COLO829 (cell line): ENCODE measurements around the gene GCSAML.

Source experiments
- DNase-seq: peaks from one replicate; pipeline ENCODE4 v3.0.0; 2012; ENCODE audit warnings: low spot score

Gene GCSAML

DNA sequence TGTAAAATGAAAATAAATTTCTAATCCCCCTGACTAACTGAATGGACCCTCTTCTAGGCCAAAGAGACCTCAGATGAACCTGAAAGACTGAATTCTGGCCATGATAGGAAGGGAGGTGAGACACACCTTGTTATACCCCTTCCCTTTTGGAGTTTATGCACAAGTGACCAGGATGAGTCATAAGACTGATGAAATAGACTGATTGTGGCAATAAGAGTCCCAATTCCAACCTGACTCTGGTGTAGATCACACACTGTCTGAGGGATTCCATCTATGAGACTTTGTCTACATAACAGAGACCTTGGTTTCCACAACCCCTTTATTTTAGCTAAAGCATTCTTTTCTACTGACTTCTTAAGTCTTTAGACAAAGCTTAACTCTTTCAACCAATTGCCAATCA is 25.7 kb downstream of the GCSAML start:
- no peak for DNase-seq

DNA sequence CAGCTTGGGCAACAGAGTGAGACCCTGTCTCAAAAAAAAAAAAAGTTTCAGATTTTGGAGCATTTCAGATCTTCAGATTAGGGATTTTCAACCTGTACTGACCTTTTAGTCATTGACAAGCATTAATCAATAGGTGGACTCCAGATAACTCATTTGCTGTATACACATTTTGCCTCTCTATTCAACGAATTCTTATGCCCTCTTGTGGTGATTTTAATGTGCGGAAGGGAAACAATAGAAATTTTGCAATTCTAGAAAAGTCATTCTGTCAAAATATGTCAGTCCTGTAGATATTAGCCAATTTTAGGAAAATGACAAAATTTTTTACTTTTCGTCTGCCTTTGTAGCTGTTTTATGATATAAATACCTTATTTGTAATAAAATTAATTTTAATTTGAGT is 27.6 kb downstream of the GCSAML start:
- DNase-seq = no peak

DNA sequence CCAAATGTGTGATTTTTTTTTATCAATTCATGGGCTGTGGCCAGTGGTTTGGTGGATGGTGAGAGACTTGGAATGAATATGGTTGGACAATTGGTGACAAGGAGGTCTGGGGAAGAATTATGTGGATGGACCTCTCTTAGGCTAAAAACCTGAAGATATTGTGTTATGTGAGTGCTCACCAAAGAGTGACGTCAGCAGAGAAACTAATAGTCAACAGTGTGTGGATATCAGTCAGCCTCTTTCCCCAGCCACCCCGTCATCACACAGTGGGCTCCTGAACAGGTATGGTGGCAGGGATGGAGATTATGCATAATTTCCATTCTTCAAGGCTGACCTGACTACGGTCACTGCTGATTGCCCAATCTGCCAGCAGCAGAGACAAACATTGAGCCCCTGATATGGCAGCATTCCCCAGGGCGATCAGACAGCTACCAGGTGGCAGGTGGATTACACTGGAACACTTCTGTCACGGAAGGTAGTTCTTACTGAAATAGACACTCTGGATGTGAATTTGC is 30.1 kb downstream of the GCSAML start:
- DNase-seq = no peak

DNA sequence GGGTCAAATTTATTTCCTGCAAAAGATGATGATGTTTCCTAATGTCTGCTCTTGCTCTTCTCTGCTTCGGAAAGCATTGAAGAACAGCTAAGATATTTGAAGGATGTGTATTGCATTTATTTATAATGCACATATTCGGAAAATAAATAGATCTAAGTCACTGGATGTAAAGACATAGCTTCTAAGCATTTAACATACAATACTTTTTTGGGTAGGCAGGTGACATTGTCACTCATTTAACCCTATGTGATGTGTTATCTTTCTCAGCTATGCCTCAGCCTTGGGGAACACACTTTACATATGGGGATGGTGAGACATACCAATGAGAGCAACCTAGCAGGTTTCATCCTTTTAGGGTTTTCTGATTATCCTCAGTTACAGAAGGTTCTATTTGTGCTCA is 39.1 kb downstream of the GCSAML start, which contains the start of gene OR2G2:
OR2G2 (plus strand) TSS at position 301 of the 400 bp plus-strand sequence; CDS start at position 301, 0 bp downstream.
- no peak for DNase-seq

DNA sequence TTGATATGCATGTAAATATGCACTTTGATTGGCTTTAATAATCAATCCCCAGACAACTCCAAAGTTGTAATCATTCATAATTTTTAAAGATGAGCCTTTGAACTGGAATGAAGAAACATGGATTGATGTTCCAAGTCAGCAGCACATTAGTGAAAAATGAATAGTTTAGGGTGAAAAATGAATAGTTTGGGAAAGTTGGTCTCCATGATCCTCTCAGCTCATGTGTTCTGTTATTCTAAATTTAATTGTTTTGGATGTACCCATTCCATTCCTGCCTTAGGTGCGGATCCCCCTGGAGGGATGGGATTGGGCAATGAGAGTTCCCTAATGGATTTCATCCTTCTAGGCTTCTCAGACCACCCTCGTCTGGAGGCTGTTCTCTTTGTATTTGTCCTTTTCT is 56.4 kb downstream of the GCSAML start, which contains the start of gene OR2G3:
OR2G3 (plus strand) TSS at position 301 of the 400 bp plus-strand sequence; CDS start at position 301, 0 bp downstream.
- no peak for DNase-seq

DNA sequence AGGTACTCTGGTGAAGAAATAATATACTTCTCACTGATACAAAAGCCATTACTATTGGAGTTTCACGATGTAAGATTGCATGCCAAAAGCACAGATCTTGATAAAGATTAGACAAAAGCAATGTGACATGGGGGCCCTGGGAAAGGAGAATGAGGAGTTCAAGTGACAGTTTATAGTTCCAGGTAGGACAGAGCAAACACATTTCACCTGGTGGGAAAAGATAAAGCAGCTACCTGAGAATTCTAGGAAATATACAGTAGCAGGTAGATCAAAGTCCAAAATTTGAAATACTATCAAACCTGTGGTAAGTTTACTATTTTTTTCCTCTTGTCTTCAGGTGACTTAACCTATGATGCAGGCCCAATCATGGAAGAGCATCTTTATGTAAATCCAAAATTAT is 64.5 kb downstream of the GCSAML start:
- no peak for DNase-seq

DNA sequence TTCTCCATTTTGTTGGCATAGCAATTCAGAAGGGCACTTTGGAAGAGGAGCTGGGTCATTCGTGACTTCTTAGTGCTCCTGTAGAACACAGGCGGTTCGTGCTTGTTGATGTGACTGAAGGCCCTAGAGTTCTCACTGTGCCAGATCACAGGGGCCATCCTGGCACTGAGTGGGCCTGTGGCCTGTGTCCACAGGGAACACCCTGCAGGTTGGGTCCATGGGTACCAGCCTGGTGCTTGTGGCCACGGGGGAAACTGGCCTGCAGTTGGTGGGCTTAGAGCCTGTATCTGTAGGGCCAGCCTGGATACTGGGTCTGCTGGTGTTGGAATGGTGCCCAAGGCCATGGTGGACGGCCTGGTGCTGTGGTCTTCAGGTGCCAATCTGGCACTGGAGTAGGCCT is 65.7 kb downstream of the GCSAML start:
- DNase-seq = no peak
